HepG2 (cell line): ENCODE measurements around the gene RANBP3. TPM values are rescaled to one million over a fixed set of nuclear protein-coding genes. Genes with fewer than 3 reads are reported as not detected.
A peak's percentile ranks its signal among the peaks of the same experiment; 100 is the strongest.

ENCODE experiments used
- CEBPB ChIP-seq: IDR thresholded peaks from 2 replicates; pipeline ENCODE4 v1.6.1; 2011; ENCODE audit warnings: low read depth, low read length, improper control_type of control experiment, borderline replicate concordance
- HNF4A ChIP-seq: sonication (generic); formaldehyde crosslinking; IDR thresholded peaks from 2 replicates; pipeline ENCODE4 v1.4.0; 2020; ENCODE audit warnings: missing genetic modification reagents
- HOXA5 ChIP-seq: sonication (generic); formaldehyde crosslinking; IDR thresholded peaks from 2 replicates; pipeline ENCODE4 v1.4.0; 2020; ENCODE audit warnings: missing genetic modification reagents
- IRX3 ChIP-seq: sonication (generic); formaldehyde crosslinking; IDR thresholded peaks from 2 replicates; pipeline ENCODE4 v1.8.1; 2023; ENCODE audit warnings: mild to moderate bottlenecking, low read depth, missing genetic modification reagents, borderline replicate concordance
- PHF20 ChIP-seq: sonication (generic); formaldehyde crosslinking; IDR thresholded peaks from 2 replicates; pipeline ENCODE4 v1.5.0; 2020; ENCODE audit warnings: mild to moderate bottlenecking, missing genetic modification reagents
- RAD21 ChIP-seq: fragments of 450-650 bp; formaldehyde crosslinking; IDR thresholded peaks from 2 replicates; pipeline ENCODE4 v1.5.0; 2020; ENCODE audit warnings: mild to moderate bottlenecking
- SIX4 ChIP-seq: sonication (generic); formaldehyde crosslinking; IDR thresholded peaks from 2 replicates; pipeline ENCODE4 v1.4.0; 2020; ENCODE audit warnings: missing genetic modification reagents
- ZNF333 ChIP-seq: sonication (generic); formaldehyde crosslinking; IDR thresholded peaks from 2 replicates; pipeline ENCODE4 v1.4.0; 2020; ENCODE audit warnings: mild to moderate bottlenecking, missing genetic modification reagents, borderline replicate concordance
- ZNF839 ChIP-seq: sonication (generic); formaldehyde crosslinking; IDR thresholded peaks from 2 replicates; pipeline ENCODE4 v1.4.0; 2020; ENCODE audit warnings: missing genetic modification reagents, mild to moderate bottlenecking, borderline replicate concordance
- polyA plus RNA-seq, 8 experiments: library from polyadenylated mRNA; depleted of rRNA in 3 of 8; stranded (reverse) in 7 of 8; unstranded in 1 of 8; fragments of >200 nt; fragmentation: Illumina TruSeq in 4 of 8; extraction: Trizol in 4 of 8; gene quantifications; 2 replicates each; pipeline versions ENCODE4 v1.2.1 to v1.2.3, GENCODE V29; 2011 to 2016; ENCODE audit warnings: low read depth in 4 of 8, missing spikeins in 1 of 8, mixed read lengths in 1 of 8; ENCODE audit not compliant: insufficient read depth in 1 of 8
- total RNA-seq, 5 experiments: library from RNA; depleted of rRNA; stranded (reverse); fragments of >200 nt; fragmentation: Illumina TruSeq; extraction: Trizol; gene quantifications; 2 replicates each; pipeline ENCODE4 v1.2.3, GENCODE V29; 2016; ENCODE audit warnings: low read depth in 1 of 5
- TF ChIP-seq, protein P1 (sequence below): IDR thresholded peaks from 2 replicates; pipeline ENCODE4 v1.6.1; 2016; ENCODE audit warnings: low read depth, missing genetic modification reagents, missing compliant biosample characterization
- TF ChIP-seq, protein P2 (sequence below): sonication (generic); formaldehyde crosslinking; IDR thresholded peaks from 2 replicates; pipeline ENCODE4 v1.8.1; 2023; ENCODE audit warnings: missing genetic modification reagents, mild to moderate bottlenecking, borderline replicate concordance

The RANBP3 gene
- total and polyA plus RNA-seq, 2 of the 13 experiments (the other 11 are each of a cell fraction or from before 2014, with no cell fraction given), result 39.5 to 149 TPM

DNA sequence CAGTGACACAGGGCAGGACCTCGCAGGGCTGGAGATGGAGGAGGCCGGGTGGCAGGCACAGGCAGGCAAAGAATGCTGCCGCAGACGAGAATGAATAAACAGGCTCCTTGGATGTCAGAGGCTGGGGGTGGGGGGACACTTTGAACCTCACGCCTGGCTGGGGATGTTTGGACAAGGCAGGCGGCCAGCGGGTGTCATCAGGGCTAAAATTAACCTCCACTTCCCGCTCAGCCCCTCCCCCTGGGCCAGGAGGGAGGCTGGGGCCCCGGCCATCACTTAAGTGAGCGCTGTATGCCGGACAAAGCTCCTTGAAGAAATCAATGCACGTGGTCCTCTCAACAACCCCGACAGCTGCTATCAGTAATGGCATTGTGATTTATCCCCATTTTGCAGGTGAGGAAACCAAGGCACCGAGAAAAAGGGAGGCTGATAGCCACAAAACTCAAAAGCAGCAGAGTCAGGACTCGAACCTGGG is 97.3 kb downstream of the RANBP3 start (continued):
- TF ChIP-seq, protein P1, sequence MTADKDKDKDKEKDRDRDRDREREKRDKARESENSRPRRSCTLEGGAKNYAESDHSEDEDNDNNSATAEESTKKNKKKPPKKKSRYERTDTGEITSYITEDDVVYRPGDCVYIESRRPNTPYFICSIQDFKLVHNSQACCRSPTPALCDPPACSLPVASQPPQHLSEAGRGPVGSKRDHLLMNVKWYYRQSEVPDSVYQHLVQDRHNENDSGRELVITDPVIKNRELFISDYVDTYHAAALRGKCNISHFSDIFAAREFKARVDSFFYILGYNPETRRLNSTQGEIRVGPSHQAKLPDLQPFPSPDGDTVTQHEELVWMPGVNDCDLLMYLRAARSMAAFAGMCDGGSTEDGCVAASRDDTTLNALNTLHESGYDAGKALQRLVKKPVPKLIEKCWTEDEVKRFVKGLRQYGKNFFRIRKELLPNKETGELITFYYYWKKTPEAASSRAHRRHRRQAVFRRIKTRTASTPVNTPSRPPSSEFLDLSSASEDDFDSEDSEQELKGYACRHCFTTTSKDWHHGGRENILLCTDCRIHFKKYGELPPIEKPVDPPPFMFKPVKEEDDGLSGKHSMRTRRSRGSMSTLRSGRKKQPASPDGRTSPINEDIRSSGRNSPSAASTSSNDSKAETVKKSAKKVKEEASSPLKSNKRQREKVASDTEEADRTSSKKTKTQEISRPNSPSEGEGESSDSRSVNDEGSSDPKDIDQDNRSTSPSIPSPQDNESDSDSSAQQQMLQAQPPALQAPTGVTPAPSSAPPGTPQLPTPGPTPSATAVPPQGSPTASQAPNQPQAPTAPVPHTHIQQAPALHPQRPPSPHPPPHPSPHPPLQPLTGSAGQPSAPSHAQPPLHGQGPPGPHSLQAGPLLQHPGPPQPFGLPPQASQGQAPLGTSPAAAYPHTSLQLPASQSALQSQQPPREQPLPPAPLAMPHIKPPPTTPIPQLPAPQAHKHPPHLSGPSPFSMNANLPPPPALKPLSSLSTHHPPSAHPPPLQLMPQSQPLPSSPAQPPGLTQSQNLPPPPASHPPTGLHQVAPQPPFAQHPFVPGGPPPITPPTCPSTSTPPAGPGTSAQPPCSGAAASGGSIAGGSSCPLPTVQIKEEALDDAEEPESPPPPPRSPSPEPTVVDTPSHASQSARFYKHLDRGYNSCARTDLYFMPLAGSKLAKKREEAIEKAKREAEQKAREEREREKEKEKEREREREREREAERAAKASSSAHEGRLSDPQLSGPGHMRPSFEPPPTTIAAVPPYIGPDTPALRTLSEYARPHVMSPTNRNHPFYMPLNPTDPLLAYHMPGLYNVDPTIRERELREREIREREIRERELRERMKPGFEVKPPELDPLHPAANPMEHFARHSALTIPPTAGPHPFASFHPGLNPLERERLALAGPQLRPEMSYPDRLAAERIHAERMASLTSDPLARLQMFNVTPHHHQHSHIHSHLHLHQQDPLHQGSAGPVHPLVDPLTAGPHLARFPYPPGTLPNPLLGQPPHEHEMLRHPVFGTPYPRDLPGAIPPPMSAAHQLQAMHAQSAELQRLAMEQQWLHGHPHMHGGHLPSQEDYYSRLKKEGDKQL (CRISPR knock-in tag), result 0 out of 2 replicates have a peak, but pooled peaks have one; percentile 58
- TF ChIP-seq ZNF333 (CRISPR knock-in tag), result no peak
- peak; percentile 51; the same call in 1 of the 2 replicates for TF ChIP-seq ZNF839
- TF ChIP-seq IRX3 (CRISPR knock-in tag), result no peak
- TF ChIP-seq HNF4A (CRISPR knock-in tag), result peak; percentile 77
- no peak for TF ChIP-seq PHF20 (CRISPR knock-in tag)
- TF ChIP-seq, protein P2, sequence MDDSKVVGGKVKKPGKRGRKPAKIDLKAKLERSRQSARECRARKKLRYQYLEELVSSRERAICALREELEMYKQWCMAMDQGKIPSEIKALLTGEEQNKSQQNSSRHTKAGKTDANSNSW (CRISPR knock-in tag), result no peak
- no peak for TF ChIP-seq SIX4 (CRISPR knock-in tag)
- no peak for TF ChIP-seq CEBPB
- TF ChIP-seq RAD21 (CRISPR knock-in tag), result no peak; the same call in 1 of the 2 replicates
- peak; percentile 90 for TF ChIP-seq HOXA5 (CRISPR knock-in tag)
